OCI-LY7 (cell line): Measurements from ENCODE around the gene TMEM114. TPM values are rescaled to one million over a fixed set of nuclear protein-coding genes. Genes with fewer than 3 reads are reported as not detected.

Experiments
- BruUV-seq: library from RNA; stranded (reverse); fragments of 400-500 nt; replicated peaks from 2 replicates; lab custom pipeline; 2021; lab: Mats Ljungman, UMichigan
- CTCF ChIA-PET: fragments of 300-600 bp; sonication (Branson Sonifier 250); formaldehyde crosslinking; loops from one replicate; lab custom pipeline; 2022; ENCODE audit warnings: antibody characterized with exemption; ENCODE audit not compliant: unreplicated experiment; lab: Charles Lee
- POLR2A ChIA-PET: fragments of 300-600 bp; sonication (Branson Sonifier 250); formaldehyde crosslinking; loops from one replicate; lab custom pipeline; 2022; ENCODE audit warnings: antibody characterized with exemption; lab: Charles Lee
- DNase-seq: peaks from one replicate; pipeline ENCODE4 v3.0.0-alpha.2; 2015; ENCODE audit warnings: low spot score
- H2AFZ ChIP-seq: fragments of 200-600 bp; sonication (generic), shearing (Covaris generic); 2 replicates; pipeline ENCODE4 v1.6.1; 2014; ENCODE audit warnings: mild to moderate bottlenecking, antibody characterized with exemption, low read length, moderate library complexity
- H3K27ac ChIP-seq: fragments of 200-600 bp; sonication (generic); 2 replicates; pipeline ENCODE4 v1.5.1; 2014; ENCODE audit warnings: mixed run types, low read depth, mild to moderate bottlenecking, moderate library complexity, low read length, inconsistent platforms; ENCODE audit not compliant: poor library complexity, severe bottlenecking
- H3K36me3 ChIP-seq: fragments of 200-600 bp; sonication (generic); 2 replicates; pipeline ENCODE4 v1.6.1; 2014; ENCODE audit warnings: mild to moderate bottlenecking, antibody characterized with exemption, low read length, moderate library complexity, mixed read lengths; ENCODE audit not compliant: insufficient read depth
- H3K4me1 ChIP-seq: fragments of 200-600 bp; sonication (generic); 2 replicates; pipeline ENCODE4 v1.5.1; 2014; ENCODE audit warnings: mild to moderate bottlenecking, low read length; ENCODE audit not compliant: insufficient read depth, poor library complexity, severe bottlenecking
- H3K4me2 ChIP-seq: fragments of 200-600 bp; sonication (generic); 2 replicates; pipeline ENCODE4 v1.6.1; 2014; ENCODE audit warnings: mild to moderate bottlenecking, low read length
- H3K4me3 ChIP-seq: fragments of 200-600 bp; sonication (generic); 2 replicates; pipeline ENCODE4 v1.5.1; 2014; ENCODE audit warnings: mild to moderate bottlenecking, low read depth, low read length; ENCODE audit not compliant: poor library complexity, severe bottlenecking
- H3K79me2 ChIP-seq: fragments of 200-600 bp; sonication (generic); 2 replicates; pipeline ENCODE4 v1.6.1; 2016; ENCODE audit warnings: low read depth, mild to moderate bottlenecking, low read length, moderate library complexity, mixed read lengths; ENCODE audit not compliant: insufficient read depth
- H3K9me2 ChIP-seq: fragments of 200-600 bp; sonication (generic); 2 replicates; pipeline ENCODE4 v1.6.1; 2016; ENCODE audit warnings: mild to moderate bottlenecking, low read length, mixed read lengths; ENCODE audit not compliant: insufficient read depth
- H3K9me3 ChIP-seq: fragments of 200-600 bp; sonication (generic); 2 replicates; pipeline ENCODE4 v1.6.1; 2014; ENCODE audit warnings: mild to moderate bottlenecking, mixed run types, low read length, mixed read lengths
- H4K20me1 ChIP-seq: fragments of 200-600 bp; sonication (generic); 2 replicates; pipeline ENCODE4 v1.6.1; 2014; ENCODE audit warnings: mild to moderate bottlenecking, antibody characterized with exemption, low read length, moderate library complexity, mixed read lengths; ENCODE audit not compliant: insufficient read depth
- EZH2phosphoT487 ChIP-seq: fragments of 200-600 bp; sonication (generic); IDR thresholded peaks from 2 replicates; pipeline ENCODE4 v1.6.1; 2018; ENCODE audit warnings: low read depth, borderline replicate concordance, mild to moderate bottlenecking, mixed run types, antibody characterized with exemption, low read length, moderate library complexity, mixed read lengths
- intact Hi-C: fragments of 100-400 bp; cut with micrococcal nuclease; formaldehyde crosslinking; loops from one replicate; pipeline ENCODE4 v1.10.0; 2022; ENCODE audit not compliant: unreplicated experiment
- total RNA-seq, 2 experiments: library from RNA; depleted of rRNA in 1 of 2; stranded (reverse); fragments of >200 nt in 1 of 2; shearing (Covaris generic) in 1 of 2; gene quantifications; 2 replicates each; pipeline ENCODE4 v1.2.3, GENCODE V29; 2014 to 2022
- TF ChIP-seq, protein P1 (sequence below): fragments of 200-600 bp; sonication (generic); conservative IDR thresholded peaks from 2 replicates; pipeline ENCODE4 v1.5.1; 2014; ENCODE audit warnings: mild to moderate bottlenecking, antibody characterized with exemption, low read length, moderate library complexity, mixed read lengths

TMEM114 gene
- total RNA-seq, 2 experiments from 2014 or later: not detected

DNA sequence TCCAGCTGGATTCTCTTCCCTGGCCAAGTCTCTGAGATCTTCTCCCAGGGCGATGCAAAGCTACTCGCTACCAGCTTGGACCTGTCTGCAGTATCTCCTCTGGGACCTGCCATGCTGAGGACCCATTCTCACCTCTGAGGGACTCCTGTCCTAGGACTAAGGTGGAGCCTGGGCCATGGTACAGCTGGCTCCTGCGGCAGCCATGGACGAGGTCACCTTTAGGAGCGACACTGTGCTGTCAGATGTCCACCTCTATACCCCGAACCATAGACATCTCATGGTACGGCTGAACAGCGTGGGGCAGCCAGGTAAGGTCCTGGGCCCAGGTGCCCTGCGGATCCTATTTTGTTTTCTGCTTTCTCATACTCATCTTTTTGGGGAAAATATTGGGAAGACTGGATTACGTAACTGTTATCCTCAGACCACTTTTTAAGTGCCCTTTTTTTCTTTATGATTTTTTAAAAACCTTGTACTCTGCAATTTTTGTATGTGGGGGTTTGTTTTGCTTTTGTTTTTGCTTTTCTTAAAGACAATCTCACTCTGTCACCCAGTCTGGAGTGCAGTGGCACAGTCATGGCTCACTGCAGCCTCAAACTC, 35.3 kb upstream of the TMEM114 start:
- H2AFZ ChIP-seq: no peak overlapping the region
- DNase-seq: no peak
- H3K9me2 ChIP-seq: no peaks in the 10 kb centered on the region
- intact Hi-C loops: no loop called here
- CTCF ChIA-PET: no interaction called here
- POLR2A ChIA-PET: no interaction called here
- TF ChIP-seq, protein P1, sequence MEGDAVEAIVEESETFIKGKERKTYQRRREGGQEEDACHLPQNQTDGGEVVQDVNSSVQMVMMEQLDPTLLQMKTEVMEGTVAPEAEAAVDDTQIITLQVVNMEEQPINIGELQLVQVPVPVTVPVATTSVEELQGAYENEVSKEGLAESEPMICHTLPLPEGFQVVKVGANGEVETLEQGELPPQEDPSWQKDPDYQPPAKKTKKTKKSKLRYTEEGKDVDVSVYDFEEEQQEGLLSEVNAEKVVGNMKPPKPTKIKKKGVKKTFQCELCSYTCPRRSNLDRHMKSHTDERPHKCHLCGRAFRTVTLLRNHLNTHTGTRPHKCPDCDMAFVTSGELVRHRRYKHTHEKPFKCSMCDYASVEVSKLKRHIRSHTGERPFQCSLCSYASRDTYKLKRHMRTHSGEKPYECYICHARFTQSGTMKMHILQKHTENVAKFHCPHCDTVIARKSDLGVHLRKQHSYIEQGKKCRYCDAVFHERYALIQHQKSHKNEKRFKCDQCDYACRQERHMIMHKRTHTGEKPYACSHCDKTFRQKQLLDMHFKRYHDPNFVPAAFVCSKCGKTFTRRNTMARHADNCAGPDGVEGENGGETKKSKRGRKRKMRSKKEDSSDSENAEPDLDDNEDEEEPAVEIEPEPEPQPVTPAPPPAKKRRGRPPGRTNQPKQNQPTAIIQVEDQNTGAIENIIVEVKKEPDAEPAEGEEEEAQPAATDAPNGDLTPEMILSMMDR: no peak
- no peak for TF ChIP-seq EZH2phosphoT487
- no peaks in the 10 kb centered on the region for H3K9me3 ChIP-seq
- no peak overlapping the region for H3K4me2 ChIP-seq
- peaks cover 21% of the 10 kb centered on the region; the same call in 1 of the 2 replicates for H3K79me2 ChIP-seq
- H3K4me1 ChIP-seq: peaks cover 9% of the 10 kb centered on the region
- H3K36me3 ChIP-seq: peaks cover 55% of the 10 kb centered on the region
- BruUV-seq: no TSS peak
- H3K27ac ChIP-seq: no peak overlapping the region
- no peaks in the 10 kb centered on the region for H4K20me1 ChIP-seq
- H3K4me3 ChIP-seq: no peak overlapping the region

DNA sequence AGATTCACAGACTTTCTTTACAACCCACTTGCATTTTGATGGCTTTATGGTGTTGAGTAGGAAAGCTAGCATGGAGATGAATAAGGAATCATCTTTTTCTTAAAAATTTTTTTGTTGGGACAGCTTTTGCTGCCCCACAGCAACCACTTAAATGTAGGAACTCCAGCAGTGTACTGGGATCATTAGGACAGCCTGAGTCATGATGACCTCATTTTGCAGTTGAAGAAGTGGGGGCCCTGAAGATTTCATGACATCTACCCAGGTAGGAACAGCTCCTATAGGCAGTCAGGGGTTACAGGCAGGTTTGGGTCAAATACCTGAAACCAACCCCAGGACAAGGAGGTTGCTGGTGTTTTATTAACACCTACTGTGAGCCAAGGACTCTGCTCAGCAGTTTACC, 33.3 kb upstream of the TMEM114 start:
- CTCF ChIA-PET: no interaction called here

More for the DNA sequence above, 33.3 kb upstream of the TMEM114 start:
- POLR2A ChIA-PET: interaction anchor here (0.7 kb wide), 2 partner anchors 225 to 1018 kb away, joined by 4 to 6 read pairs; no protein-coding TSS in a partner anchor
- TF ChIP-seq, protein P1: no peak
- no peak for TF ChIP-seq EZH2phosphoT487
- Histone ChIP-seq H3K4me2 (no peak overlapping the region), H3K79me2 (peaks cover 21% of the 10 kb centered on the region; the same call in 1 of the 2 replicates), H3K4me3 (no peak overlapping the region), H3K9me3 (no peaks in the 10 kb centered on the region), H3K9me2 (no peaks in the 10 kb centered on the region), H4K20me1 (no peaks in the 10 kb centered on the region), H3K27ac (no peak overlapping the region), H2AFZ (no peak overlapping the region), H3K36me3 (peaks cover 36% of the 10 kb centered on the region), H3K4me1 (peaks cover 9% of the 10 kb centered on the region)
- BruUV-seq: no TSS peak
- intact Hi-C loops: no loop called here
- no peak for DNase-seq
